Measurements from ENCODE around the gene CDC42BPG. TPM values are rescaled to one million over a fixed set of nuclear protein-coding genes. Genes with fewer than 3 reads are reported as not detected.

The CDC42BPG gene
- total and polyA plus RNA-seq, 9 of the 15 experiments (the other 6 are each of a cell fraction or from before 2014, with no cell fraction given) = 0.04 to 8.8 (median 2.1) TPM

DNA sequence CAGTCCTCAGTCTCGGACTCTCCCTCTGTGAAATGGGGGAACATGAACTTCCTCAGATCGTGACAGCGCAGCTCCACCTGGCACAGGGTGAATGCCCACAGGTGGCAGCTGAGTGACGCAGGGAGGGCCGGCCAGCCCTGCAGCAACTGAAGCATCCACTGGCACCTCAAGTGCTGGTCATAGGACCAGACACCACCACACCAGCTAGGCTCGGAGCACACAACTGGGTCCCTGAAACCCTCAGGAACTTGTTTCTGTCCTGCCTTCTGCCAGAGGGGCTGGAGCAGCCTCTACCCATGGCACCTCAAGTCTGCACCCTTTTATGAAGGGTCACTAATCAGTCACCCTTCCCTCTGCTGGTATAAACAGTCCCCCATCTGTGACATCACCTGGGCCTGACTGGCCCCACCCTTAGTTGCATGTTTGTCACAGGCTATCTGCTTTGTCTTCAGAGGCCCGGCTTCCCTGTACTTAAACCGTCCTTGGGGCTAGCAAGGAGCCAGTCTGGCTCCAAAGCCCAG is 7.4 kb upstream of the CDC42BPG start (continued):
- TF ChIP-seq ZNF407 (IDR thresholded peaks at IDR 0.05; ENCODE audit: low read depth) = no peak
- TF ChIP-seq, protein P1, sequence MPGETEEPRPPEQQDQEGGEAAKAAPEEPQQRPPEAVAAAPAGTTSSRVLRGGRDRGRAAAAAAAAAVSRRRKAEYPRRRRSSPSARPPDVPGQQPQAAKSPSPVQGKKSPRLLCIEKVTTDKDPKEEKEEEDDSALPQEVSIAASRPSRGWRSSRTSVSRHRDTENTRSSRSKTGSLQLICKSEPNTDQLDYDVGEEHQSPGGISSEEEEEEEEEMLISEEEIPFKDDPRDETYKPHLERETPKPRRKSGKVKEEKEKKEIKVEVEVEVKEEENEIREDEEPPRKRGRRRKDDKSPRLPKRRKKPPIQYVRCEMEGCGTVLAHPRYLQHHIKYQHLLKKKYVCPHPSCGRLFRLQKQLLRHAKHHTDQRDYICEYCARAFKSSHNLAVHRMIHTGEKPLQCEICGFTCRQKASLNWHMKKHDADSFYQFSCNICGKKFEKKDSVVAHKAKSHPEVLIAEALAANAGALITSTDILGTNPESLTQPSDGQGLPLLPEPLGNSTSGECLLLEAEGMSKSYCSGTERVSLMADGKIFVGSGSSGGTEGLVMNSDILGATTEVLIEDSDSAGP (CRISPR knock-in tag; IDR thresholded peaks at IDR 0.05) = no peak
- TF ChIP-seq NFE2L1 (tag; IDR thresholded peaks at IDR 0.05; ENCODE audit: borderline replicate concordance, low read depth) = no peak
- TF ChIP-seq NFE2 (IDR thresholded peaks at IDR 0.05; ENCODE audit: low read depth) = no peak
- no peak for TF ChIP-seq STAT5A (IDR thresholded peaks at IDR 0.05; ENCODE audit: borderline replicate concordance, low read length)
- TF ChIP-seq, protein P2, sequence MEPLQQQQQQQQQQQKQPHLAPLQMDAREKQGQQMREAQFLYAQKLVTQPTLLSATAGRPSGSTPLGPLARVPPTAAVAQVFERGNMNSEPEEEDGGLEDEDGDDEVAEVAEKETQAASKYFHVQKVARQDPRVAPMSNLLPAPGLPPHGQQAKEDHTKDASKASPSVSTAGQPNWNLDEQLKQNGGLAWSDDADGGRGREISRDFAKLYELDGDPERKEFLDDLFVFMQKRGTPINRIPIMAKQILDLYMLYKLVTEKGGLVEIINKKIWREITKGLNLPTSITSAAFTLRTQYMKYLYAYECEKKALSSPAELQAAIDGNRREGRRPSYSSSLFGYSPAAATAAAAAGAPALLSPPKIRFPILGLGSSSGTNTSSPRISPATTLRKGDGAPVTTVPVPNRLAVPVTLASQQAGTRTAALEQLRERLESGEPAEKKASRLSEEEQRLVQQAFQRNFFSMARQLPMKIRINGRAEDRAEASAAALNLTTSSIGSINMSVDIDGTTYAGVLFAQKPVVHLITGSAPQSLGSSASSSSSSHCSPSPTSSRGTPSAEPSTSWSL (CRISPR knock-in tag; IDR thresholded peaks at IDR 0.05; ENCODE audit: borderline replicate concordance) = no peak
- no peak for TF ChIP-seq ZNF316 (IDR thresholded peaks at IDR 0.05)
- no peak for TF ChIP-seq ATF1 (CRISPR knock-in tag; IDR thresholded peaks at IDR 0.05)
- 0 out of 2 replicates have a peak, but pooled peaks have one; percentile 12 for TF ChIP-seq ATF1 (tag; IDR thresholded peaks at IDR 0.05)
- no peak for TF ChIP-seq NFIC (IDR thresholded peaks at IDR 0.05)
- TF ChIP-seq ATF3 (IDR thresholded peaks at IDR 0.05) = peak; percentile 48; the same call in 1 of the 2 replicates
- TF ChIP-seq ATF3 (CRISPR knock-in tag; conservative IDR thresholded peaks at IDR 0.05) = no peak
- TF ChIP-seq XRCC5 (IDR thresholded peaks at IDR 0.05; ENCODE audit: low read depth, low read length) = no peak
- TF ChIP-seq HNRNPUL1 (IDR thresholded peaks at IDR 0.05; ENCODE audit: low read length) = no peak
- no peak for TF ChIP-seq ETV5 (CRISPR knock-in tag; IDR thresholded peaks at IDR 0.05; ENCODE audit: low read depth)
- no peak for TF ChIP-seq NFIX (CRISPR knock-in tag; IDR thresholded peaks at IDR 0.05; ENCODE audit: low read depth)
- no peak for TF ChIP-seq CXXC5 (CRISPR knock-in tag; IDR thresholded peaks at IDR 0.05)

All from K562 (cell line).